ENCODE data around the gene ESPNL.
"Not testable (repeated sequence)": the region's sequence is repeated elsewhere in the genome, so short reads cannot be mapped to it uniquely, and the experiment has no call there.

ESPNL gene

DNA sequence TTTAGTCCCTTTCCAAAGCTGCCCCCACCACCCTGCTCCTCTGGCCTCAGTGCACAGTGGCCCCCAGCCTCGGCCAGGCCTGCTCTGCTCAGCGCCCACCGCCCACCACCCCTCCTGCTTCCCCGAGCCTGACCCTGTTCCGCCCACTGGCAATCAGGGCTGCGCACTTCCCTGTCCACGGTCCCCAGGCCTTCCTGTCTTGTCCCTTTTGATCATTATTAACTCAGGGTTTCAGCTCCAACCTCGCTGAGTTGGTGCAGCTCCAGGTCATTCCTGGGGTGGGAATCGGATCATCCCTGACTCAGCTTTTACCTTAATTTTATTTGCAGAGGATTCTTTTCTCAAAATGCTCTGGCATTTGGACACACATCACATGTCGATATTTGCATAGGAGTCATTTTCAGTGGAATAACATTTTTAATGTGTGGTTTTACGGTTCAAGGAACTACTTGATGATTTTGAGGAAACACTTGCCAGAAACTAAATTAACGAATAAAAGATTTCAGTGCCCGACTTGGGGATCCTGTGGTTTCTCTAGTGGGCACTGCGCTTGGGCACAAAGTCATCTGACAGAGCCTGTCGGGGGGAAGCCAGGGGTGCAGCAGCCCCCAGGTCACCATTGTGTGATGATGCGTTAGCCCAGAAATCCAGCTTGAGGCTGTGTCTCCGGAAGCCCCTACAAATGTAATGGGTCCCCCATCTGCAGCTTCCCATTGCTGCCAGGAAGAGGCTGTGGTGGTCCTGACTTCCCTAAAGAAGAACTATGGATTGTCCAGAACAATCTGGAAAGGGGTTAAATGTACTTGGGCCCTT, 1.0 kb upstream of the ESPNL start:
- no peak for DNase-seq

DNA sequence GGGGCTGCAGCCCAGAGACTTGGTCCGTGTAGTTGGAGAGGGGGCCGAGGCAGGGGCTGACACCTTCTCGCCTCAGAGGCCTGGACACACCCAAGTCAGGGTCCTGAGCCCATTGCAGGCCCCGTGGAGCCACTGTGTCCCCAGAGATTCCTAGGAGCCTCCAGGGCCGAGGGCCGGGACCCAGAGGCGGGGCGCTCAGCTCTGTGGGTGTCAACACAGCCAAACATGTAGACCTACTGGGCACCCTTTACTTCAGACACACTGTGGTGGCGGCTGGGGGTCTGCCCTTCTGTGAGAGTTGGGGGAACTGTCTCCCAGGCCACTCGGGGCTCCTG, 459 bp upstream of the ESPNL start:
- DNase-seq = no peak

DNA sequence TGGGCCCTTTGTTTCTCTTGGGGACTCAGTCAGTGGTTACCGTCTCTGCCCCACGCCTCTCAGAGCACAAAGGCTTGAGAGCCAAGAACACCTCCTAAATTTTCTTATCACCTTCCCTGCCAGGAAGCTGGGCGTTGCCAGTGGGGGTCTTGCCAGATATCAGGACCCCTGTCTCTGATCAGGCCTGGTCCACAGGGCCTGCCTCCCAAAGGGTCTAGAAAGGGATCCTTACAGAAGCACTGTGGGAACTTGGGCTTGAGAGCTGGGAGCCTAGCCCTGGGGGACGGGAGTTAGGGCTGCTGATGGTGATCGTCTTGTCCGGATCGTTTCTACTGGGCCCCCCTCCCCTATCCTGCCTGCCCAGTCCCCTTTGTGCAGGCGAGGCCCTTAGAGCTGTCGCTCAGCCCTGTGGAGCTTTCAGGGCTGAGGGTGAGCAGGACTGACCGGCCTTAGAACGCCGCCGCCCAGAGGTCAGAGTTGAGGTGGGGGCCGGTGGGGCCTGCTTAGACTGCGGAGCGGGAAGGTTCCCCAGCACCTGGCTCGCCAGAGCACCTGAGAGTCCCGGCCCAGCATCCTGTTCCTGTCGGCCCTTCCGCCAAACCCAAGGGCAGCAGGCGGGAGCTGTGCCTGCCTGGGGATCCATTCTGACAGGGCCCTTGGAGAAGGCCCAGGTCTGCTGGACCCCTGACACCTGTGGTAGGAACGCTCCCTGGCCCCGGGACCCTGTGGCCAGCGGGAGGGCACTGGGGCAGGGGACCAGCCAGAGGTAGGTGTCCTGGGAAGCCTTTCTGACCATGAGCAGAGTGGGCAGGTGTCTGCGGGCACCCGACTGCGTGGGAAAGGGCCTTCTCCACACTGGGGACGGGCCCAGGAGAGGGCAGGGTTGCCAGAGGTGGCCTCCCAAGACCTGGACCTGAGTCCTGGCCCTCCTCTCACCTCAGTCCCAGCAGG, 956 bp downstream of the ESPNL start:
- no peak for DNase-seq

DNA sequence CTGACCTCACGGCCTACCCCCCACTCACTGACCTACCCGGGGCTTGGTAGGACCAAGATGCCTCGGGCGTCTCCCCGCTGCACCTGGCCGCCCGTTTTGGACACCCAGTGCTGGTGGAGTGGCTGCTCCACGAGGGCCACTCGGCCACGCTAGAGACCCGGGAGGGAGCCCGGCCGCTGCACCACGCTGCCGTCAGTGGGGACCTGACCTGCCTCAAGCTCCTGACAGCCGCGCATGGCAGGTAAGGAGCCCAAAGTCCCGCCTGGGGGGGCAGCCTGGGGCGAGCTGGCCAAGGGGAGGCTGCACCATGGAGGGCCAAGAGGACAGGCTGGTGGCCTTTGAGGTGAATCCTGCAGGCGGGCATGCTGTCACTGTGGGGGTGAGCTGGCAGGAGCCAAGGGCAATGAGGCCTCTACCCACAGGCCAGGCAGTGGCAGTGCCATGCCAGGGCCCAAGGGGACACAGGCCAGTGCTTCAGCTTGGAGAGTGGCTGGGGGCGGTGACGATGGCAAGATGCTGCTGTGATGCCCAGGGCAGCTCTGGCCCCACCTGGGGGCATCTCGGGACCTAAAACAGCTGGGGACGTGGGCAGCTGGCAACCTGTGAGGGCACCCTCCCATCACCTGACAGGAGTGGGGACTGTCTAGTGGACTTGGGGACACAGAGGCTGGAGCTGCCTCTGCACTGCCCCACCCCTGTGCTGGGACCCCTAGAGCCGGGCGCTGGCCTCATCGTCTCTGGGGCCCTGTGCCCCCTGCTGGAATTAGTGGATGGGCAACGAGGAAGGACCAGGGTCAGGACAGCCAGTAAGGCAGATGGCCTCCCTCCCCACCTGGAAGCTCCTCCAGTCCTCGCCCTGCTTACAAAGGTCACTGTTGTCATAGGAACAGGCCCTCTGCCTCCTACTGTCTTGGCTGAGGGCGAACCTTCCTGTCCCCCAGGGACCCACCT, 2.0 kb downstream of the ESPNL start:
- DNase-seq = no peak

DNA sequence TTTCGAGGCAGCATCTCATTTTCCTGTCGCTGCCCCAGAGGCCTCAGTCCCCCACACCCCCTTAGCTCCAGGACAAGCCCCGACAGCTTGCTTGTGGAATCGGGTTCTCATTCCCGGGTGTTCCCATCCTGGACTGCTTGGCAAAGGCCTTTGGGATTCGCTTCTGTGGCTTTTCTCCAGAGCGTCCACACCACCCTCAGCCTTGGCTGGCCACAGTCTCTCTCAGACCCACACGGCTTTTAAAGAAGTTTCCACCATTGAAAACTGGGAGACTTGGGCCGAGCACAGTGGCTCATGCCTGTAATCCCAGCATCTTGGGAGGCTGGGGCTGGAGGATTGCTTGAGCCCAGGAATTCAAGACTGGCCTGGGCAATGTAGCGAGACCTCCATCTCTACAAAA, 2.7 kb downstream of the ESPNL start:
- DNase-seq = no peak

DNA sequence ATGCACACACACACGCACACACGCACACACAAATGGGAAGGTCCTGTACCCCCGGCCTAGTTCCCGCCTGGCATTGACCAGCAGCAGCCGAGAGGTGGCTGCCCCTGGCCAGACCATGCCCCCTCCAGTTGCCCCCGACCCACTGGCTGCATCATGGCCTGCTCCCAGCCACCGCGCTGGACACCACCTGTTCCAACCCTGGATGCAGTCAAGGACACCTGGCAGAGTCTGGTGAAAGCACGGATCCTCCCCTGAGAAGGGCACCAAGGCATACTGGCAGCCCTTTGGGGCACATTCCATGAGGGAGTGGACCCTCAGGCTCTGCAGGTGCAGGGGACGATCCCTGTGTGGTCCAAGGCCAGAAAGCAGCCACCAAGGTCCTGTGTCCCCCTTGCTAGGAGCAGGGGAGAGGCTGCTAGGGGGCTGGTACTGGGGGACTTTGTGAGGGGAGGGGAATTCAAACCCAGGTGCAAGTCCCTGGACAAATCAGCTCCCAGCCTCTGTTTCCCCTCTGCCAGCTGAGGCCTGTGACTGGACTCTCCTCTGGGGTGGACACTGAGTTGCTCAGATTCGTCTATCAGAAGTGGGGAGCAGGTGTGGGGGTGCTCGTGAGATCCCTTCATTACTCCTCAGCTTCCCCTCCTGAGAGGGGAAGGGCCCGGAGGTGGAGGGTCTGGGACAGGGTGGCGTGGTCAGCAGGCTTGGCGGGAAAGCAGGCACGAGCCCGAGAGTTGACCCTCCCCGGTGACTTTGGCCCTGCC, 3.5 kb downstream of the ESPNL start:
- DNase-seq = no peak

DNA sequence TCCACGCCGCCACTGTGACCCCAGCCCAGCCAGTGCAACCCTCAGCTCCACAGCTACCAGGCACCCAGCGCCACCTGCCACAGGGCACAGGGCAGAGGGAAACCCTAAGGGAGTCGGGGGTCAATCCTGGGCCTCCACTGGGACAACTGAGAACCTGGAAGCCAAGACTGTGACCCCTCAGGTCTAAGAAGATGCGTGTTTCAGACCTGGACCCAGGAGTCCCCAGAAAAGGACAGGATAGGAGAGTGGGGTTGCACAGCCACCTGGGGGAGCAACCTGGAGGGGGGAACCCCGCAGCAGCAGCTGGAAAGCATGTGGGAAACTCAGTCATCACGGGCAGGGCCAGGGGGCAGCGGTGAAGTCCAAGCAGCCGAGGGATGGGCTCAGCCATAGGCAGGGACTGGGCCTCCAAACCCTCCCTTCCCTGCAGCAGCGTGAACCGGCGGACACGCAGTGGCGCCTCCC, 4.1 kb downstream of the ESPNL start:
- no peak for DNase-seq

DNA sequence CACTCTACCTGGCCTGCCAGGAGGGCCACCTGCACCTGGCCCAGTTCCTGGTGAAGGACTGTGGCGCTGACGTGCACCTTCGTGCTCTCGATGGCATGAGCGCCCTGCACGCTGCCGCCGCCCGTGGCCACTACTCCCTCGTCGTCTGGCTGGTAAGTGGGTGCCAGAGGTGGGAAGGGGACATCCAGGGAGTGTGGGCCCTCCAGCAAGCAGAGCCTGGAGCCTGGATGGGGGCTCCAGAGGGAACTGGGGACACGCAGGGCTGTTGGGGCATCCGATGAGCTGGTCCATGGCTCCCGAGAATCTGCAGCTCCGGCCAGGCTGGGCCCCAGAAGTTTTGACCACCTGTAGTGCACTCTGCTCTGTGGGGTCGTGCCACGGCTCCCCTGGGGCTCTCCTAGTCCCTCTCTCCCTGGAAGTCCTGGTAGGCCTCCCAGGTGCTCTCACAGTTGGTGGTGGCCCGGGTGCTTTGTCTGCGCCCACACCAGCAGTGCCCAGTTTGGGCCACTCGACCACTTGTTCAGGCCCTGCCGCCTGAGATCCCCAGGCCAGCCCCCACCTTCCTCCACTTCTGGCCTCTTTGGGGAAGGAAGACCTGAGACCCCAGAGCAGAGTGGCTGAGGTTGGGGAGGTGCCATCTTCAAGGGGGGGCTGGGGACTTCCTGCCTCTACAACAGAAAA, 4.7 kb downstream of the ESPNL start:
- DNase-seq = no peak

DNA sequence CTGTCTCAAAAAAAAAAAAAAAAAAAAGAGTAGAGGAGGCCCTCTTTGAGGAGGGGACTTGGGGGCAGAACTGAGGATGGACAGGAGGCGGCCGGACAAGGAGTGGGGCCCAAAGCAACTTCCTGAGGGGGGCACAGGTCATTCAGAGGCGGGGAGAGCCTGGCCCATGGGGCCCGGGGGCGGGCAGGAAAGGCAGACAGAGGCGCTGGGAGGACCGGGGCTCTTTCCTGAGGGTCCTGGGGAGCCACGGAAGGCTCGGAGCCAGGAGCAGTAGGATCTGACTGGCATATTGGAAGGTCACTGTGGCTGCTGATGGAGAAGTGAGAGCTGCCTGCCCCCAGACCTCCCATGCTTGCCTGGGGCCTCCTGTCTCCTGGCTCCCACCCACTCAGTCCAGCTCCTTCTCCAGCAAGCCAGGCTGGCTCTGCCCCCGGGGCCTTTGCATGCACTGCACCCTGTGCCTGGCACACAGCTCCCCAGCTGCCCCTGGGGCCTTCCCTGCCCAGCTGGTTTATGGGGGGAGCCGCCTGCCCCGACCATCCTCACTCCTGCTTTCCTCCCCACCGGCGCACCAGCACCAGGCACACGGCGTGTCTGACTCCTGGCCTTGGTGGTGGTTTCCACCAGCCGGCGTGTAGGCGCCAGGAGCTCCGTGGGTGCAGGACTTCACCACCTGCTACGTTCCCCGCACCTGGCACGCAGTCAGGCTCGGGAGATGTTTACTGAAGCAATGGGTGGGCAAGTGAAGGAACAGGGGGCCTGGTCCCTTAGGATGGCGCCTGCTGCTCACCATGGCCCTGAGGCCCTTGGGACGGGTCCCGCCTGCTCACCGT, 5.6 kb downstream of the ESPNL start:
- DNase-seq = no peak

DNA sequence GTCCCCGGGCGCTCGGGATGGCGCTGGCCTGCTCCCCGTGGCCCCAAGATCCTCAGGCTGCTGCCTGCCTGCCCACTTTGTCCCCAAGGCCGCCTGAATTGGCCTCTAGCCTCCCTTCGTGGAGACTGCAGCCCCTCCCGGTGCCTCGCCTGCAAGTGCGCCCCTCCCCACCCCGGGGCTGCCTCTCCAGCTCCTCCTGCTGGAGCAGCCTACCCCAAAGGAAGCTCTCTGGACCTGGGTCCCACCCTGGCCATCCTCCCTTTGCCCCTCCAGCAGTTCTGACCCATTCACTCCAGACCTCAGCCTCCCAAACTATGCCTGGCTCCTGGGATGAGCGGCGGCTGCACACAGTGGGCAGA, 6.2 kb downstream of the ESPNL start:
- DNase-seq = no peak

DNA sequence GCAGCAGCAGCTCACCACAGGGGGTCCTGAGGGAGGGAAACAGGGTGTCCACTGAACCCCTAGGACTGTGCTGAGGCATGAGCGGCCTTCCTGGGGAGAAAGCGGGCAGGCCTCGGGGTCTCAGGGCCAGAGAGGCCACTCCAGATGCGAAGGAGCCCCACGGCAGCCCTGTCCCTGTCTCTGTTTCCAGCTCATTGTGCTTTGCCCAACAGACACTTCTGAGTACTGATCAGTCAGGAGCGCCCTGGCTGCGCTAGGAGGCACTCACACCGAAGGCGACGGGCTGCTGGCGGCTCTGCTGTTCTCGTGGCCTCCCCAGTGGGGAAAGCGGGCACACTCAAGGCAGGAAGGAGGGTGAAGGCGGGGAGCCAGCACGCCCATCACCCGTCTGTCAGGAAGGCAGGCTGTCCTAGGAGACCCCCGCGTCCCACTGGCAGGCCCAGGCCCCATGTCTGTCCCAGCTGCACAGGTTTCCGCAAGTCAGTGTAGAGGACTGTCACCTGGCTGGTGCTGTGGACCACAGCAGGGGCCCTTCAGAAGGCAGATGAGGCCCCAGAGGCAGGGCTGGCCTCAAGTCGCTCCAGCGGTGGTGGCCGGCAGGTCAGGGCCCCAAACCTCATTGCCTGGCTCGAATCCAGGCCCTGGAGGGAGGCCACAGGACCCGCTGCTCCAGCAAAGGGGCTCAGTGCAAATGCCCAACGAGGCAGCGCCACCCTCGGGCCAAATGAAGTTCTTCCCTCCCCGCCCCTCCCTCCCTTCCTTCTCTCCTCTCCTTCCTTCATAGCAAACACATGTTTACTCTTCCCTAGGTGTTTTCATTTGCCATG, 6.8 kb downstream of the ESPNL start:
- no peak for DNase-seq

DNA sequence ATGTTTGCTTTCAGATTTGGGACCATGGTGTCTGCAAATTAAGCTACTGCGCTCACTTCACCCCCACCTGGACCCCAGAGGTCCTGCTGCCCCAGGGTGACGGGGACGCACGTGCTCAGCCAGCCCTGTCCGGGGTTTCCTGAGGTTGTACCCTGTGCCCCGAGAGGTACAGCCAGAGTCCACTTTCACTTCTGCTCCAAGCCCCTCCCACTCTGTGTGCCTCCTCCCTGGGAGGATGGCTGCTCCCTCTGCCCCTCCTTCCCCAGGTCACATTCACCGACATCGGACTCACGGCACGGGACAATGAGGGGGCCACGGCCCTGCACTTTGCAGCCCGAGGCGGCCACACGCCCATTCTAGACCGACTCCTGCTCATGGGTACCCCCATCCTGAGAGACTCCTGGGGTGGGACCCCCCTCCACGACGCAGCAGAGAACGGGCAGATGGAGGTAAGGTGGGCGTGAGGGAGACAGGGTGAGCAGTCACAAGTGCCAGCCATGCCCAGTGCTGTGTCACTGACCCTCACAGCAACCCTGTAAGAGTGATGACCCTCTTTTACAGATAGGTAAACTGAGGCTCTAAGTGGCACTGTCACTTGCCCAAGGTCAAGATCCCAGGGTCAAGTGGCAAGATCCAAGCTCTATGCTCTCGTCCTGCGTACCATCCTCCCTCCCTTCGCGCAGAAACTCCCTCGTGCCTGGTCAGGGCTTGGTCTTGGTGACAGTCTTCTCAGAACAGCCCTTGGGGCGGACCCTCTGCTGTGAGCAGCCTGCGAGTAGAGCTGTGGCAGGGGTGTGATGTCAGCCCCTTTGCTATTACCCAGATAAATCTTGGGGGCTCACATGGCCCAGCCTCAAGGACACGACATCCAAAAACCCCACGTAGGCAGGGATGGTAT, 7.6 kb downstream of the ESPNL start:
- no peak for DNase-seq

DNA sequence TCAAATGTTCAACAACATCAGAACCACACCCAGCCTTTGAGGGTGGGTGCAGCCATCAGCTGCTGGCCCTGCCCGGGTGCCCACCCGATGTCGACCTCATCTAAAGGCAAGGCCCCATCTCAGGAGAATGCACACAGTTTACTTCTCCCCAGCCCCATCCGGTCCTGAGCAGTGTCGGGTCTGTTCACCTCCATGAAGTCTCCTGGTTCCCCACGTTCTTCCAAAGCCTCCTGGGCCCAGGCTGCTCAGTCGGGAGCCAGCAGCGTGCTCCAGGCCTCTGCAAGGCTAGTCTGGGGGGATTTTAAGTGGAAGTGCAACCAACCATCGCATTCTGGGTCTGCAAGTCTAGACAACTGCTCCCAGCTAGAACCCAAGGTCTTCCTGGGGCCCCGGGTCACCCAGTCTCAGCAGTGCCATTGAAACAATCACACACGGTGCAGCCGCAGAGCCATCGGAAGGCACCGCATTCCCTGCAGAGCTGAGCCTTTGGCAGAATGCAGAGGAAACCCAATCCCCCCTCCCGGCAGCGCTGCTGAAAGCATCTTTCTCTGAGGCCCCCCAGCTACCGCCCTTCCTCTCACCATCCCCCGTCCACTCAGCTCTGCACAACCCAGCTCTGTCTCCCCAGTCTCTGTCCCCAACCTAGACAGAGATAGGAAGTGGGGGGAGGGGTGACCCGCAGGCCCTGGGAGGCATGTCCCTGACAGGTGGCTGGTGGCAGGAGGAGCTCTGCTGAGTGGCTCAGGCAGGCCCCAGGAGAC, 8.5 kb downstream of the ESPNL start:
- peak; percentile 19 for DNase-seq

DNA sequence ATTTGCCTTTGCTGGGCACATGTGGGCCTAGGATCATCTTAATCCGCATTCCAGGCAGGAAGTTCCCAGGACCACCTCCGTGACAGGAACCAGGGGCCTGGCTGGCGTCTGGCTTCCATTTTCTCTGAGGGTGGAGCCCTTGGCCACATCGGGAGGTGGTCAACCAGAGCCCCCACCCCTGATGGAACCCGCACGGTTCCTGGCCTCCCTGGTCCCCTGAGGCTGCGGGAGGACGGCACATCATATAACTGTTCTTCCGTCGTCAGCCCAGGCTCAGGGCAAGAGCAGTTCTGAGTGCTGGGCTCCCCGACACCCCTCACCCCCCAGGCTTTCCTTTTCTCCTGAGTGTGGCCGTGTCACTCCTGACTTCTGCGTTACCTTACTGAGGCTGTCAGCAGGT, 13.5 kb downstream of the ESPNL start:
- DNase-seq = no peak

DNA sequence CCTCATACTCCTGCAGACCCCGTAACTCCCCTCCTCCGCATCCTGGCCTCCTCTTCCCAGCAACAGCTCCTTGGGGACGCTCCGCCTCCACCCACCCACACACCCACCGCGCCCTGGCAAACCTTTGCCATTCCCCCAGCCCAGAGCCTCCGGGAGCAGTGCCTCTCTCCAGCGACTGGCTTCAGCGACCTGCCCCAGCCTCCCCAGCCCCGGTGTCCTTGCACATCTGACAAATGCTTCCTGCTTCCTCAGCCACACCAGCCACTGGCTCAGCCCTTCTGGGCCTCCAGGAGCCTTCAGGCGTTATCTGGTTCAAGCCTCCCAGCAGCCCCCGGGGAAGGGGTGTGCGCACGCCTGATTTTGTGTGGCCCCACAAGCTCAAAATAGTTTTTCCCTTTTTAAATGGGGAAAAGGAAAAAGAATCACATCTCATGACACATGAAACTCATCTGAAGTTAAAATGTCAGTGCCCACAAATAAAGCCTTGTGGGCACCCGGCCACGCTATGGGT, 14.2 kb downstream of the ESPNL start:
- no peak for DNase-seq

DNA sequence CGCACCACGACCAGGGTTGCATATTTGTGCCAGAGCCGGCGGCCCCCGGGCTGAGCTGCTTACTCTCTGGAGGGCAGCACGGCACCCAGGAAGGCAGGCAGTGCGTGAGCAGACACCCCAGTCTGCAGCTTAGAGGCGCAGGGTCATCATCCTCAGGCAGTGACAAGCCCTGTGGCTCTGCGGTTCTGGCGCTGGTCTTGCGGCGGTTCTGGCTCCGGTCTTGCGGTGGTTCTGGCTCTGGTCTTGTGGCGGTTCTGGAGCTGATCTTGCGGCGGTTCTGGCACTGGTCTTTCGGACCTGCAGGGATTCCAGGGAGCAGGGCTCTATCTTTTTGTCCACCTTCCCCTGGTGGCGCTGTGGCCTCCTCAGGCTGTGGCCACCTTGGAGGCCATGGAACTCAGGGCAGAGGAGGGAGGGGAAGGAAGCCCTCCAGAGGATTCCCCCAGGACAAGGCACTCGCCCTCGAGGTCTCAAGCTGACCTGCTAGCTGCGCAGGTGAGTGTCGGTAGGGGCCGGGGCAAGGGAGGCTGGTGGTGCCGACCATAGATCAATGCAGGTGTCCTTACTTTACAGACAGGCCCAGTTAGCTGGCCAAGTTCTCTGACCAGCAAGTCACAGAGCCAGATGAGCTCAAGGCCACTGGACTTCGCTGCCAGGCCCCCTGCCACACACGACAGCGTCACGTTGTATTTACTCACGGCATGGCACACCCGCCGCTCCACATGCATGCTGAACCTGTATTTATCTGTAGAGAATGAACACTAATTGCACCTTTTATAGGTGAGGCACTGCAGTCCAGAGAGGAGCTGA, 14.9 kb downstream of the ESPNL start:
- no peak for DNase-seq

DNA sequence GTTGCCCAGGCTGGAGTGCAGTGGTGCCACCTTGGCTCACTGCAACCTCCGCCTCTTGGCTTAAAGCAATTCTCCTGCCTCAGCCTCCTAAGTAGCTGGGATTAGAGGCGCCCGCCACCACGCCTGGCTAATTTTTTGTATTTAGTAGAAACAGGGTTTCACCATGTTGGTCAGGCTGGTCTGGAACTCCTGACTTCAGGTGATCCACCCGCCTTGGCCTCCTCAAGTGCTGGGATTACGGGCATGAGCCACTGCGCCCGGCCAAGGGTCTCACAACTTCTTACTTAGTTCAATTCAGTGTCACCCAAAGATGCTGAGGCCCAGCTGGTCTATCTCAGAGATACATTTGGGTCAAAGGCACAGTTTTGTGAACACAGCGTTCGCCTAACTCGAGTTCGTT, 15.6 kb downstream of the ESPNL start:
- DNase-seq = not testable (repeated sequence)
